K562 treated with DMSO at 1 percent for 4 hours (cell line): ENCODE data around the gene CCR2. TPM values are rescaled to one million over a fixed set of nuclear protein-coding genes. Genes with fewer than 3 reads are reported as not detected.

Experiments used
- total RNA-seq: library from RNA; unstranded; fragments of 300-600 nt; gene quantifications from 2 replicates; pipeline ENCODE4 v1.2.3, GENCODE V29; 2022; ENCODE audit not compliant: insufficient read depth

The CCR2 gene
- not detected in 2 replicates for total RNA-seq

DNA sequence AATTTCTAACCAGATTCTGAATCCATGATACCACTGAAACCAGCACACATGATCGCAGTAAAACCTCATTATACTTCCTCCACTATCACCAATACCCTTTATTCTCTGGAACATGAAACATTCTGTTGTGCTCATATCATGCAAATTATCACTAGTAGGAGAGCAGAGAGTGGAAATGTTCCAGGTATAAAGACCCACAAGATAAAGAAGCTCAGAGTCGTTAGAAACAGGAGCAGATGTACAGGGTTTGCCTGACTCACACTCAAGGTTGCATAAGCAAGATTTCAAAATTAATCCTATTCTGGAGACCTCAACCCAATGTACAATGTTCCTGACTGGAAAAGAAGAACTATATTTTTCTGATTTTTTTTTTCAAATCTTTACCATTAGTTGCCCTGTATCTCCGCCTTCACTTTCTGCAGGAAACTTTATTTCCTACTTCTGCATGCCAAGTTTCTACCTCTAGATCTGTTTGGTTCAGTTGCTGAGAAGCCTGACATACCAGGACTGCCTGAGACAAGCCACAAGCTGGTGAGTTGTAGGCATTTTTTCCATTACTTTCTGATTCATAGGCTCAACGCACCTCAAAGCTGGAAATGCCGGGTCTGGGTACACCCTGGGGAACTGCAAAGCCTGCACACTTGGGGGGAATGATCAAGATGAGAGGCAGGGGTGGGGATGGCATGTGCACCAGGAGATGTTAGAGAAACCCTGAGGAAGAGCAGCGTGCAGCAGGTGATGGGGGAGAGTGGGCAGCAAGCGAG, at the start of gene CCR2:
CCR2 (plus strand) TSS at position 465 of the 764 bp plus-strand sequence. CDS start 3,417 bp downstream, outside the sequence.

DNA sequence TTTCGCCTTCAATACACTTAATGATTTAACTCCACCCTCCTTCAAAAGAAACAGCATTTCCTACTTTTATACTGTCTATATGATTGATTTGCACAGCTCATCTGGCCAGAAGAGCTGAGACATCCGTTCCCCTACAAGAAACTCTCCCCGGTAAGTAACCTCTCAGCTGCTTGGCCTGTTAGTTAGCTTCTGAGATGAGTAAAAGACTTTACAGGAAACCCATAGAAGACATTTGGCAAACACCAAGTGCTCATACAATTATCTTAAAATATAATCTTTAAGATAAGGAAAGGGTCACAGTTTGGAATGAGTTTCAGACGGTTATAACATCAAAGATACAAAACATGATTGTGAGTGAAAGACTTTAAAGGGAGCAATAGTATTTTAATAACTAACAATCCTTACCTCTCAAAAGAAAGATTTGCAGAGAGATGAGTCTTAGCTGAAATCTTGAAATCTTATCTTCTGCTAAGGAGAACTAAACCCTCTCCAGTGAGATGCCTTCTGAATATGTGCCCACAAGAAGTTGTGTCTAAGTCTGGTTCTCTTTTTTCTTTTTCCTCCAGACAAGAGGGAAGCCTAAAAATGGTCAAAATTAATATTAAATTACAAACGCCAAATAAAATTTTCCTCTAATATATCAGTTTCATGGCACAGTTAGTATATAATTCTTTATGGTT, 17.1 kb downstream of the CCR2 start, which contains the start of gene CCR5:
CCR5 (plus strand) TSS at position 108 of the 680 bp plus-strand sequence. CDS start 1,957 bp downstream, outside the sequence.

GRCh38 chr3:46406788-46407611, 53.1 kb downstream of the CCR2 start, which contains the start of the genes CCR5AS and CCRL2:
Gene CCR5AS, minus strand, starts transcription at chr3:46407066.
Gene CCRL2, plus strand, starts transcription at chr3:46407259. Its CDS starts 821 bp downstream, at chr3:46408080.

Other genes with a start within 250 kb of the CCR2 start
- not detected in 2 replicates for gene CCR1, start 145.8 kb upstream of the CCR2 start, total RNA-seq
- not detected in 2 replicates for gene CCR3, start 111.7 kb upstream of the CCR2 start, total RNA-seq
- gene CCR5, start 16.8 kb downstream of the CCR2 start, total RNA-seq = not detected in 2 replicates
- gene CCRL2, start 53.1 kb downstream of the CCR2 start, total RNA-seq = 3.8 and 4.8 TPM in 2 replicates
- gene LTF, start 110.8 kb downstream of the CCR2 start, total RNA-seq = 0.24 TPM in 1 of 2 replicates, not detected in the other
- not detected in 2 replicates for gene RTP3, start 143.9 kb downstream of the CCR2 start, total RNA-seq
- gene LRRC2, start 212.2 kb downstream of the CCR2 start, total RNA-seq = not detected in 2 replicates